H1 (cell line): Measurements from ENCODE around the gene PRR12. TPM values are rescaled to one million over a fixed set of nuclear protein-coding genes. Genes with fewer than 3 reads are reported as not detected.

Experiments used
- GTF2F1 ChIP-seq: IDR thresholded peaks from 2 replicates; pipeline ENCODE4 v1.6.1; 2012; ENCODE audit warnings: low read depth, low read length, improper control_type of control experiment, borderline replicate concordance
- HDAC2 ChIP-seq, 2 experiments: fragments of 300-600 bp in 1 of 2; sonication (generic) in 1 of 2; IDR thresholded peaks; 2 replicates each; pipeline ENCODE4 v1.6.1; 2011 to 2012; ENCODE audit warnings: low read depth in 2 of 2, low read length in 2 of 2, mild to moderate bottlenecking in 2 of 2, moderate library complexity in 2 of 2, borderline replicate concordance in 1 of 2, inconsistent platforms in 1 of 2
- KDM4A ChIP-seq: IDR thresholded peaks from one replicate; pipeline ENCODE4 v1.7.1; 2012; ENCODE audit warnings: low read depth, mild to moderate bottlenecking, moderate library complexity, low read length, inconsistent platforms; ENCODE audit not compliant: severe bottlenecking
- PHF8 ChIP-seq: fragments of 200-600 bp; sonication (generic); conservative IDR thresholded peaks from 2 replicates; pipeline ENCODE4 v1.7.1; 2012; ENCODE audit warnings: low read depth, mild to moderate bottlenecking, inconsistent platforms, low read length, moderate library complexity
- POLR2A ChIP-seq, 2 experiments: IDR thresholded peaks; 1 replicate in 1 of 2; 2 replicates in 1 of 2; pipeline ENCODE4 v1.6.1; 2011; ENCODE audit warnings: low read depth in 2 of 2, low read length in 2 of 2, mild to moderate bottlenecking in 2 of 2; ENCODE audit errors: control extremely low read depth in 1 of 2
- RFX5 ChIP-seq: IDR thresholded peaks from 2 replicates; pipeline ENCODE4 v1.6.1; 2011; ENCODE audit warnings: low read depth, low read length, improper control_type of control experiment, borderline replicate concordance
- RNF2 ChIP-seq: fragments of 200-900, 300-1000 bp; sonication (generic); IDR thresholded peaks from 2 replicates; pipeline ENCODE4 v1.7.1; 2016; ENCODE audit warnings: borderline replicate concordance, low read depth, mild to moderate bottlenecking, antibody characterized with exemption, low read length; ENCODE audit not compliant: poor library complexity, severe bottlenecking; ENCODE audit errors: missing control alignments
- SP1 ChIP-seq: IDR thresholded peaks from 2 replicates; pipeline ENCODE4 v1.6.1; 2011; ENCODE audit warnings: low read depth, low read length
- polyA plus RNA-seq, 7 experiments: library from polyadenylated mRNA; depleted of rRNA in 3 of 7; stranded (reverse) in 5 of 7; unstranded in 2 of 7; fragments of >200 nt in 5 of 7; fragments of 200-250 nt in 2 of 7; gene quantifications; 1 replicate in 5 of 7; 2 replicates in 1 of 7; 4 replicates in 1 of 7; pipeline versions ENCODE4 v1.2.1 to v1.2.3, GENCODE V29; 2011 to 2013; ENCODE audit warnings: missing spikeins in 2 of 7, mixed read lengths in 2 of 7
- total RNA-seq: library from RNA; stranded (reverse); fragmentation: NEBNext Ultra II Directional; extraction: Animal tissue kit (Norgen Biotek cat#: 25700); gene quantifications from 2 replicates; pipeline ENCODE4 v1.2.1, GENCODE V29; 2021

The PRR12 gene
- total and polyA plus RNA-seq, 2 of the 8 experiments (the other 6 are each of a cell fraction or from before 2014, with no cell fraction given) = 2.5 to 59.4 TPM

DNA sequence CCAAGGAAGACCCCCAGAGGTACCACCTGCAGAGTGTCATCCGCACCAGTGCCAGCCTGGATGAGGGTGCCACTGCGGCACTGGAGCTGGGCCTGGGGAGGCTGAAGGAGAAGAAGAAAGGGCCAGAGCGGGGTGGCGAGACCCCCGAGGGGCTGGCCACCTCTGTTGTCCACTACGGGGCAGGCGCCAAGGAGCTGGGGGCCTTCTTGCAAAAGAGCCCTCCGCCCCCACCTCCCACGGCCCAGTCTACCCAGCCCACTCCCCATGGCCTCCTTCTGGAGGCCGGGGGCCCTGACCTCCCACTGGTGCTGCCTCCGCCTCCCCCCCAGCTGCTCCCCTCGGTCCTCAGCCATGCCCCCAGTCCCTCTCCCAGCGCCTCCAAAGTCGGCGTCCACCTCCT is 5.4 kb downstream of the PRR12 start (continued):
- TF ChIP-seq POLR2A (IDR thresholded peaks at IDR 0.05; ENCODE audit: control extremely low read depth in 1 of 2, low read depth in 2 of 2, low read length in 2 of 2) (no peak), HDAC2 (IDR thresholded peaks at IDR 0.05; ENCODE audit: borderline replicate concordance in 1 of 2, low read depth in 2 of 2, low read length in 2 of 2) (no peak), RFX5 (no peak), KDM4A (no peak), PHF8 (no peak), SP1 (no peak), GTF2F1 (no peak), RNF2 (no peak)
